Immature natural killer cell (primary cell): ENCODE results near the gene HSD11B2. TPM values are rescaled to one million over a fixed set of nuclear protein-coding genes. Genes with fewer than 3 reads are reported as not detected.

Experiments
- DNase-seq, 3 donors: peaks; one replicate each; pipeline ENCODE4 v3.0.0; 2022; ENCODE audit warnings: mixed read lengths in 1 of 3
- H3K27ac Mint-ChIP-seq, 6 donors: one replicate each; pipeline ENCODE4 v1.8.0; 2020; ENCODE audit warnings: mixed read lengths in 6 of 6, mild to moderate bottlenecking in 5 of 6, inconsistent platforms in 4 of 6, moderate library complexity in 3 of 6
- H3K27me3 Mint-ChIP-seq, 3 donors: one replicate each; pipeline ENCODE4 v1.8.0; 2020 to 2021; ENCODE audit warnings: low read depth in 3 of 3, mild to moderate bottlenecking in 3 of 3, mixed read lengths in 3 of 3, moderate library complexity in 3 of 3, inconsistent platforms in 1 of 3
- H3K36me3 Mint-ChIP-seq, 3 donors: one replicate each; pipeline ENCODE4 v1.8.0; 2020; ENCODE audit warnings: mixed read lengths in 3 of 3, inconsistent platforms in 2 of 3, mild to moderate bottlenecking in 2 of 3
- H3K4me1 Mint-ChIP-seq, 2 donors: one replicate each; pipeline ENCODE4 v1.8.0; 2020; ENCODE audit warnings: inconsistent platforms in 2 of 2, mild to moderate bottlenecking in 2 of 2, mixed read lengths in 2 of 2, moderate library complexity in 1 of 2
- H3K4me3 Mint-ChIP-seq, 5 donors: one replicate each; pipeline ENCODE4 v1.8.0; 2020; ENCODE audit warnings: mild to moderate bottlenecking in 5 of 5, mixed read lengths in 5 of 5, inconsistent platforms in 3 of 5, moderate library complexity in 3 of 5
- H3K9me3 Mint-ChIP-seq, 6 donors: one replicate each; pipeline ENCODE4 v1.8.0; 2020; ENCODE audit warnings: mild to moderate bottlenecking in 6 of 6, mixed read lengths in 6 of 6, inconsistent platforms in 4 of 6, moderate library complexity in 3 of 6
- polyA plus RNA-seq, 3 donors: library from polyadenylated mRNA; unstranded; fragments of 300-500 nt; fragmentation: Illumina TruSeq; gene quantifications; one replicate each; pipeline ENCODE4 v1.2.3, GENCODE V29; 2021

Gene HSD11B2
- polyA plus RNA-seq, 3 donors from 2014 or later: not detected

DNA sequence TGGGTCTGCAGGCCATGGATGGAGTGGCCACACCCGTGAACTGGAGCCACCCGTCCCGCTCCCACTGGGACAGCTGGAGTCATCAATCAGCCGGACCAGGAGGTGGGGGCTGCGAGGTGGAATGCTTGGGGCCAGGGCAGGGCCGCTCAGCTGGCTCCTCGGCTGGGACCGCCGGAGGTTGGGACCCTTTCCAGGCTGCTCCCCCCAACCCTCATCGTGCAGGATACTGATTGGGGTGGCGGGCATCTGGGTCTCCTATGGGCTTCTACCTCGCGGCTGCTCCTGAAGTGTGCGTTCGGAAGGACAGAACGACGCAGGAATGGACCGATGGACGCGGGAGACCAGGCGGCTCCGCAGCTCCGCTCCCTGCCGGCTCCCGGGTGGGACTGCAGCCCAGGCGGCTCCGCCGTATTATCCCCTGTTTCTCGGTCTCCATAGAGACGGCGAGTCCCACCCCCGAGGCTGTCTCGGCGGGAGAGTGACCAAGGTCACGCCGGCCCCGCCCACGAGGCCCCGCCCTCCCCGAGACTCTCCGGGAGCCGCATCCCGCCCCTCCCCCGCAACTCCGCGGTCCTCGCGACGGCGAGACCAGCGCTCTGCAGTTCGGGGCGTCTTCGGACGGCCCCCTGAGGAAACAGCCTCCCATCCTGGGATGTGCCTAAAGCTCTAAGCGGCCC, 37.7 kb upstream of the HSD11B2 start, which contains the start of gene TPPP3:
TSS of gene TPPP3 (minus strand) at position 388 of the 677 bp plus-strand sequence. CDS start 2,387 bp downstream, outside the sequence.
- Mint-ChIP-seq H3K27ac (peak within 1 kb of the TSS in 1 of 6 donors; percentile 13), H3K36me3 (no peaks in the 10 kb centered on the region), H3K27me3 (peaks cover 11 to 15% (median 11%) of the 10 kb centered on the region in 3 donors), H3K4me3 (peak within 1 kb of the TSS; percentile 54 to 78 (median 63)), H3K4me1 (peaks cover 6 to 7% of the 10 kb centered on the region in 2 donors), H3K9me3 (no peaks in the 10 kb centered on the region)
- DNase-seq: peak; percentile 31 to 43 (median 32)

GRCh38 chr16:67393788-67394154, 37.1 kb upstream of the HSD11B2 start:
- Mint-ChIP-seq H3K27me3 (peaks cover 10 to 17% (median 11%) of the 10 kb centered on the region in 3 donors), H3K27ac (no peak overlapping the region), H3K36me3 (no peaks in the 10 kb centered on the region)

GRCh38 chr16:67394155-67395104, 36.5 kb upstream of the HSD11B2 start:
- Mint-ChIP-seq H3K9me3 (no peaks in the 10 kb centered on the region), H3K27me3 (peaks cover 10 to 17% (median 11%) of the 10 kb centered on the region in 3 donors), H3K36me3 (no peaks in the 10 kb centered on the region), H3K4me1 (peaks cover 6 to 7% of the 10 kb centered on the region in 2 donors), H3K4me3 (peak overlapping the region; percentile 54 to 78 (median 63)), H3K27ac (no peak overlapping the region)
- no peak for DNase-seq

More at GRCh38 chr16:67393788-67394154, 37.1 kb upstream of the HSD11B2 start:
- no peak for DNase-seq
- Mint-ChIP-seq H3K4me1 (peaks cover 6 to 7% of the 10 kb centered on the region in 2 donors), H3K9me3 (no peaks in the 10 kb centered on the region), H3K4me3 (peak overlapping the region; percentile 54 to 78 (median 63))

DNA sequence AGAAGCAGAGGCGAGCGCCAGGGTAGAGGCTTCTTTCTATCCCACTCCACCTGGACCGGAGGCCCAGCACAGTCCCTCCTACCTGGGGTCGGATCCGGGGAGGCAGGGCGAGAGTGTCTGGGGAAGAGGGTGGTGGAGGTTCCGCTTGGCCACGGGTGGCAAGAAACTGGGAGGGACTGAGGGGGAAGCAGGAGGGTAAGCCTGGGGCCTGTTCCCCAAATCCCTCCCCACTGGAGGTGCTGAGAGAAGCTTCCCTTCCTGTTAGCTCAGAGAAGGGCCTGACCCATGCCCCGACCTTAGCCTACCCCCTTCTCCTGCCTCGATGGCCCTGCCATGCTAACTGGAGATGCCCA, 35.8 kb upstream of the HSD11B2 start:
- Mint-ChIP-seq H3K4me3 (peak overlapping the region in 1 of 5 donors; percentile 4), H3K9me3 (no peaks in the 10 kb centered on the region), H3K36me3 (no peaks in the 10 kb centered on the region), H3K27ac (no peak overlapping the region), H3K27me3 (peaks cover 8 to 17% (median 11%) of the 10 kb centered on the region in 3 donors), H3K4me1 (peaks cover 6 to 7% of the 10 kb centered on the region in 2 donors)
- no peak for DNase-seq

- H3K4me1 Mint-ChIP-seq: peaks cover 6 to 7% of the 10 kb centered on the region in 2 donors
- peak overlapping the region in 1 of 5 donors; percentile 4 for H3K4me3 Mint-ChIP-seq
- no peaks in the 10 kb centered on the region for H3K9me3 Mint-ChIP-seq
- peaks cover 8 to 17% (median 11%) of the 10 kb centered on the region in 3 donors for H3K27me3 Mint-ChIP-seq
- no peak overlapping the region for H3K27ac Mint-ChIP-seq
- no peak for DNase-seq
- no peaks in the 10 kb centered on the region for H3K36me3 Mint-ChIP-seq
Observed at GRCh38 chr16:67395458-67396158, 35.3 kb upstream of the HSD11B2 start.

DNA sequence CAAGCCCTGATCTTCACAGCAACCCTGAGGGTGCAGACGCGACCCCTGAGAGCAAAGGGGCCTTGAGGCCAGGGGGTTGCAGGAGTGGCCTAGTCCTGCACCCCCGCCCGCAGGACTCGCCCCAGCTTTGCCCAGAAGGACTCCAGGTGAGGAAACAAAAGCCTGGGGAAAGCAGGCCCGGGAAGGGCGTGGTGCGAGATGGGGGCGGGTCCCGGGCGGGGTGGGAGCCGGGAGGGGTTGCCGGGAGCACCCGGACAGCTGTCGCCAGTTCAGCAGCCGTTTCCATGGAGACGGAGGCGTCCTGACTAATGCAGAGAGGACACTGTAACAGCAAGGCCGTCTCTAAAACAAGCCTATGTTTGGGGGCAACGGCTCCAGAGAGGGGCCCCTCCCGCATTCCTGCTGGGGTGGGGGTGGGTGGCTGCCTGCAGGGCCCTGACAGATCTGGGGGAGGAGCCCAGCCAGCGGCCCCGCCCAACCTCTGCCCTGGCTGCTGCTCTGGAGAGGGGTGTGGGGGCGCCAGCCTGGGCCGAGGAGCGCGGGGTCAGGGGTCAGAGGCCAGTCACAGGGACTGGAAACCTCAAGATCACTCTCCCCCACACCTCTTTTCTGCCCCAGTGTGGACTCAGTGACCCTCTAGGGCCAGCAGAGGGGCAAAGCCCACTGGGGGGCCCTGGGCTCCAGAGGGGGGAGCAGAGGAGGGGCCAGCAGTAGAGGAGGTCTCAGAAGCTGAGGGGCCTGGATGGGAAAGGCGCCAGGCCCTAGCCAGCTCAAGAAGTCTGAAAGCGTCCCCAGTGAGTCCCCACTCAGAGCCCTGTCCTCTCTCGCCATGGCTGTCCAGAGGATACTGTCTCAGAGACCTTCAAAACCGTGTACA, 34.5 kb upstream of the HSD11B2 start:
- no peaks in the 10 kb centered on the region for H3K9me3 Mint-ChIP-seq
- H3K4me3 Mint-ChIP-seq: no peak overlapping the region

DNA sequence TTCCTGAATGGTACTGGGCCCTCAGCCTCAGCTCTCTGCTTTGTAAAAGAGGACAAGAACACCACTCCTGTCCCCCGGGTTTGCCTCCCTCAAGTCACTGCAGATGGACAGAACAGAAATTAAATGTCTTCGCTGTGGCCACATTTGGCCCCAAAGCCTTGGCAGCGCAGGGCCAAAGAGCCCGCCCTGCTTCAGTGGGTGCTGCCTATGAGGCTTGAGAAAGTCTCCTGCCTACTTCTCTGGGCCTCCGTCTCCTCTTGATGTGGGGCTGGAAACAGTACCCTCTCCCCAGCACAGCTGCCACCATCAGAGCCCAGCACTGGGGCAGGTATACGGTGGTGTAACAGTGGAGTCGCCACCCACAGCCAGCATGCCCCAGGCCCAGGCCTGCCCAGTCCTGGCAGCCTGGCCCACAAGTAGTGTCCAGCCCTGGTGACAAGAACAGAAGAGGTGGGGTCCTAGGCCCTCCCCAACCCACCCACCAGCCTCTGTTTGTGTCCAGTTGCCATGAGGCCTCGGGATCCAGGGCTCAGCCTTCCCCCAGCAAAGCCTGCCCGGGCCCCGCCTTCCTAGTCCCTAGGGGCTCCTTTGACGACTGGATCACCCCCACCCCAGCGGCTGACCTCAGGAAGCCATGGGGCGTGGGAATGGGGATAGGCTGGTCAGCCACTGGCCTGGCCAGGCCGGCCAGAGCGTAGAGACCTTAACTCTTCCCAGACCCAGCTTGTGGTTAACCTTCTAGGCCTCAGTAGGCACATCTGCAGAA, 33.7 kb upstream of the HSD11B2 start:
- H3K36me3 Mint-ChIP-seq: no peaks in the 10 kb centered on the region
- H3K4me3 Mint-ChIP-seq: no peak overlapping the region
- no peak overlapping the region for H3K27ac Mint-ChIP-seq
- peaks cover 6 to 7% of the 10 kb centered on the region in 2 donors for H3K4me1 Mint-ChIP-seq
- H3K27me3 Mint-ChIP-seq: peaks cover 4 to 17% (median 13%) of the 10 kb centered on the region in 3 donors
- H3K9me3 Mint-ChIP-seq: no peaks in the 10 kb centered on the region
- DNase-seq: no peak

More for the DNA sequence above, 34.5 kb upstream of the HSD11B2 start:
- no peak for DNase-seq
- H3K27ac Mint-ChIP-seq: no peak overlapping the region
- H3K4me1 Mint-ChIP-seq: peaks cover 6 to 7% of the 10 kb centered on the region in 2 donors
- no peaks in the 10 kb centered on the region for H3K36me3 Mint-ChIP-seq
- H3K27me3 Mint-ChIP-seq: peaks cover 8 to 17% (median 11%) of the 10 kb centered on the region in 3 donors

GRCh38 chr16:67397812-67398545, 32.9 kb upstream of the HSD11B2 start:
- H3K27ac Mint-ChIP-seq: no peak overlapping the region
- DNase-seq: no peak
- peaks cover 6 to 7% of the 10 kb centered on the region in 2 donors for H3K4me1 Mint-ChIP-seq
- H3K27me3 Mint-ChIP-seq: peaks cover 0 to 13% (median 9%) of the 10 kb centered on the region in 3 donors
- H3K36me3 Mint-ChIP-seq: no peaks in the 10 kb centered on the region
- no peaks in the 10 kb centered on the region for H3K9me3 Mint-ChIP-seq
- no peak overlapping the region for H3K4me3 Mint-ChIP-seq

- H3K9me3 Mint-ChIP-seq: no peaks in the 10 kb centered on the region
- peaks cover 2 to 15% (median 9%) of the 10 kb centered on the region in 3 donors for H3K27me3 Mint-ChIP-seq
- no peak overlapping the region for H3K27ac Mint-ChIP-seq
- H3K4me3 Mint-ChIP-seq: no peak overlapping the region
- no peak for DNase-seq
- no peaks in the 10 kb centered on the region for H3K36me3 Mint-ChIP-seq
- H3K4me1 Mint-ChIP-seq: peaks cover 6 to 7% of the 10 kb centered on the region in 2 donors
Observed at GRCh38 chr16:67398546-67399217, 32.2 kb upstream of the HSD11B2 start.

DNA sequence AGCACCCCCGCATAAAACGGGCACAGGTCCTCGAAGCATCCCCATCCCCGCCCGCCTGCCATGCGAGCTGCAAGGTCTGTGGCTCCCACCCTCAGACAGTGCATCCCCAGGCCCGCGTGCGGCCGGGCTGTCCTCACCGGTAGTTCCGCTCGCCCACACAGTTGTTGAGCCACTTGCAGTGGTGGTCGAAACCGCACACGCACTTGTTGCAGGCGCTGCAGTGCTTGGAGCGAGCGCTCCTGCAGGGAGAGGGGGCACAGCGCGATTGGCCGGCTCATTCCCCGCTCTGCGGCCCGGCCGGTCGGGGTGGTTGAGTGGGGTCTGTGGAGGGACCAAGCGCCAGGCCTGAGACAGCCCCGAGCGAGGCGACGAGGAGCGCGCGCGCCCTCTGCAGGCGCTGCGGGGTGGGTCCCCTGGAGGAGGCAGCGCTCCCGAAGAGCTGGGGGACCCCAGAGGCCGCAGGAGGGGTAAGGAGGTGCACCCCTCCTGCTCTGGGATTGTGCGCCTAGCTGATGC, 31.6 kb upstream of the HSD11B2 start:
- peak; percentile 18 to 26 (median 22) for DNase-seq
- Mint-ChIP-seq H3K36me3 (no peaks in the 10 kb centered on the region), H3K4me1 (peaks cover under 1 to 1% of the 10 kb centered on the region in 2 donors), H3K4me3 (no peak overlapping the region), H3K9me3 (no peaks in the 10 kb centered on the region), H3K27me3 (peaks cover 2 to 11% (median 4%) of the 10 kb centered on the region in 3 donors), H3K27ac (no peak overlapping the region)
